Measurements from ENCODE around the gene PSME3IP1. TPM values are rescaled to one million over a fixed set of nuclear protein-coding genes. Genes with fewer than 3 reads are reported as not detected.
"Not testable (repeated sequence)": the region's sequence is repeated elsewhere in the genome, so short reads cannot be mapped to it uniquely, and the experiment has no call there.

PSME3IP1 gene
- total RNA-seq, 2 donors from 2014 or later, result 64.1 to 95.8 TPM

DNA sequence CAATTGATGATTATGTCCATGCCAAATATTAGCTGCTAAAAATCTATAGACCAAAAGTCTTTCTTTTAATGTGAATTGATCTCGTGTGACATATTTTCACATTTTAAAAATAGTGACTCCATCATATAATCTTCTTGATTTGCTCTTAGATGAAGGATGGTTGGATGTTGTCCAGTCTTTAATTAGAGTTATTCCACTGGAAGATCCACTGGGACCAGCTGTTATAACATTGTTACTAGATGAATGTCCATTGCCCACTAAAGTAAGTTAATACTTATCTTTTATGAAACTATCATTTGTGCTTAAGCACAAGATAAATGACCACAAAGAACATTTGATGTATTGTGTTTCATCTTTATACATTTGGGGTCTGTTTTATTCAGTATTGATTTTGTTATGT is 23.1 kb upstream of the PSME3IP1 start:
- Histone ChIP-seq H3K27ac (no peak overlapping the region), H3K27me3 (replicated peaks; ENCODE audit: insufficient read depth) (no peaks in the 10 kb centered on the region), H3K4me3 (no peak overlapping the region), H3K36me3 (peaks cover 0 to 2% of the 10 kb centered on the region in 2 donors), H3K9me3 (no peaks in the 10 kb centered on the region), H3K4me1 (replicated peaks) (no peaks in the 10 kb centered on the region)
- WGBS, result 92% methylated on average over 1 of the region's 1 CpG
- intact Hi-C loops (cut with DNase I), result no loop called here
- TF ChIP-seq, protein P1, sequence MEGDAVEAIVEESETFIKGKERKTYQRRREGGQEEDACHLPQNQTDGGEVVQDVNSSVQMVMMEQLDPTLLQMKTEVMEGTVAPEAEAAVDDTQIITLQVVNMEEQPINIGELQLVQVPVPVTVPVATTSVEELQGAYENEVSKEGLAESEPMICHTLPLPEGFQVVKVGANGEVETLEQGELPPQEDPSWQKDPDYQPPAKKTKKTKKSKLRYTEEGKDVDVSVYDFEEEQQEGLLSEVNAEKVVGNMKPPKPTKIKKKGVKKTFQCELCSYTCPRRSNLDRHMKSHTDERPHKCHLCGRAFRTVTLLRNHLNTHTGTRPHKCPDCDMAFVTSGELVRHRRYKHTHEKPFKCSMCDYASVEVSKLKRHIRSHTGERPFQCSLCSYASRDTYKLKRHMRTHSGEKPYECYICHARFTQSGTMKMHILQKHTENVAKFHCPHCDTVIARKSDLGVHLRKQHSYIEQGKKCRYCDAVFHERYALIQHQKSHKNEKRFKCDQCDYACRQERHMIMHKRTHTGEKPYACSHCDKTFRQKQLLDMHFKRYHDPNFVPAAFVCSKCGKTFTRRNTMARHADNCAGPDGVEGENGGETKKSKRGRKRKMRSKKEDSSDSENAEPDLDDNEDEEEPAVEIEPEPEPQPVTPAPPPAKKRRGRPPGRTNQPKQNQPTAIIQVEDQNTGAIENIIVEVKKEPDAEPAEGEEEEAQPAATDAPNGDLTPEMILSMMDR (IDR thresholded peaks at IDR 0.05), result no peak
- TF ChIP-seq POLR2A (IDR thresholded peaks at IDR 0.05) (no peak), POLR2AphosphoS5 (IDR thresholded peaks at IDR 0.05) (no peak)
- no peak for DNase-seq (ENCODE audit: low spot score)

DNA sequence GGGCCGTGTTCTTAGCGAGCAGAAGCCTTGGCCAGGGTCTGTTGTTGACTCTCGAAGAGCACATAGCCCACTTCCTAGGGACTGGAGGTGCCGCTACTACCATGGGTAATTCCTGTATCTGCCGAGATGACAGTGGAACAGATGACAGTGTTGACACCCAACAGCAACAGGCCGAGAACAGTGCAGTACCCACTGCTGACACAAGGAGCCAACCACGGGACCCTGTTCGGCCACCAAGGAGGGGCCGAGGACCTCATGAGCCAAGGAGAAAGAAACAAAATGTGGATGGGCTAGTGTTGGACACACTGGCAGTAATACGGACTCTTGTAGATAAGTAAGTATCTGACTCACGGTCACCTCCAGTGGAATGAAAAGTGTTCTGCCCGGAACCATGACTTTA is 18.8 kb upstream of the PSME3IP1 start:
- Histone ChIP-seq H3K4me3 (no peak overlapping the region), H3K27me3 (replicated peaks; ENCODE audit: insufficient read depth) (no peaks in the 10 kb centered on the region), H3K27ac (no peak overlapping the region), H3K36me3 (no peaks in the 10 kb centered on the region), H3K9me3 (no peaks in the 10 kb centered on the region), H3K4me1 (replicated peaks) (no peaks in the 10 kb centered on the region)
- 92% methylated on average over 12 of the region's 12 CpGs for WGBS
- TF ChIP-seq POLR2AphosphoS5 (IDR thresholded peaks at IDR 0.05) (no peak), POLR2A (IDR thresholded peaks at IDR 0.05) (no peak)
- TF ChIP-seq, protein P1 (IDR thresholded peaks at IDR 0.05), result no peak
- intact Hi-C loops (cut with DNase I), result no loop called here
- DNase-seq (ENCODE audit: low spot score), result no peak

DNA sequence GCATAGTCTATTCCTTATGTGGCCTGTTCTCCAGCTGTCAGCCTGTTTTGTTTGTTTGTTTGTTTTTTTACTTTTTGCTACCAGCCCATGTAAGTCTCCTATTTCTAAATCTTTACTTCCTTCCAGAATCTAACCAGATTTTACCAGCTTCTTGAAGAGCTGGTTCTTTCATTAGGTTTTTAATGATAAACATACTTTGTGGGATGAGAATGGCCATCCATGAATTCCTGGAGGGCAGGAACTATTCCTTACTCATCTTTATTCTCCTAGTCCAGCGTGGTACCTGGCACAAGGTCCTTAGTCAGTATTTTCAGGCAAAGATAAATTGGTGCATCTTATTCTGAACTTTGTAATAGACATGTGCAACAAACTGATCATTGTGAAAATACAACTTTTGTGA is 17.6 kb upstream of the PSME3IP1 start:
- H3K4me3 ChIP-seq, result no peak overlapping the region
- no peaks in the 10 kb centered on the region for H3K27me3 ChIP-seq (replicated peaks; ENCODE audit: insufficient read depth)
- TF ChIP-seq, protein P1 (IDR thresholded peaks at IDR 0.05), result no peak
- TF ChIP-seq POLR2A (IDR thresholded peaks at IDR 0.05), result no peak
- TF ChIP-seq POLR2AphosphoS5 (IDR thresholded peaks at IDR 0.05), result no peak
- H3K9me3 ChIP-seq, result no peaks in the 10 kb centered on the region
- H3K4me1 ChIP-seq (replicated peaks), result no peaks in the 10 kb centered on the region
- no peaks in the 10 kb centered on the region for H3K36me3 ChIP-seq
- no peak overlapping the region for H3K27ac ChIP-seq
- intact Hi-C loops (cut with DNase I), result no loop called here
- WGBS, result 50% methylated on average over 1 of the region's 1 CpG
- DNase-seq (ENCODE audit: low spot score), result no peak

DNA sequence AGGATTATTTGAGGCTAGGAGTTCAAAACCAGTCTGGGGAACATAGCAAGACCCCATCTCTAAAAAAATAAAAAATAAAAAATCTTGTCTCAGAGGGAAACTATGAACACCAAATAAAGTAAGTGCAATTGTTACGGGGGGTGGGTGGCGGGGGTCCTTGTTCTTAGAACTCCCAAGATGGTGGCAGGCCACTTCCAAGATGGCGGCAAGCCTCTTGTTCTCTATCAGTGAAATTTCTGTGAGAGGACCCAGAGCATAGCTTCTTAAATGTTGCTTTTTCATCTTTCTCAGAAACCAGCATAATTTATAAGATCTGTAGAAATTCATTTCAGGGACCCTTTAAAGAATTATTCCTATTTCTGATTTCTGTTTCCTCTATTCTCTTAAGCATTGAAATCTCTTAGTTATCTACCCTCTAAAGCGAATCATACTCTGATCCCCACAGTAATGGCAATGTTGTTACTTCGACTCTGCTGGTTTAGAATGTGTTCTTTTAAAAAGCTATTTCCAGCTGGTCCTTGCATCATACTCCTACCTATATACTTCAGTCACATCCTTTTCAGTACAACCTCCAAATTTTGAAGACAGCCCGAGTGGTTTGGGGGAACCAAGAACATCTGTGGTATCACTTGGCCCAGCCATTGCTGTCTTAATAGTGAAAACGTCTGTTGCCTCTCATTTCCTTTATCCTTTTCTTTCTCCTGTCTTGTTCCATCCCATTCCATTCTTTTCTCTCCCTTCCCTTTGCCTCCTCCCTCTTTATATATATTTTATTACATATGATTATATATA is 16.5 kb upstream of the PSME3IP1 start:
- Histone ChIP-seq H3K36me3 (no peaks in the 10 kb centered on the region), H3K27me3 (replicated peaks; ENCODE audit: insufficient read depth) (no peaks in the 10 kb centered on the region), H3K27ac (no peak overlapping the region), H3K9me3 (no peaks in the 10 kb centered on the region), H3K4me3 (no peak overlapping the region), H3K4me1 (replicated peaks) (no peaks in the 10 kb centered on the region)
- TF ChIP-seq, protein P1 (IDR thresholded peaks at IDR 0.05), result no peak
- no peak for TF ChIP-seq POLR2AphosphoS5 (IDR thresholded peaks at IDR 0.05)
- TF ChIP-seq POLR2A (IDR thresholded peaks at IDR 0.05), result no peak
- 91% methylated on average over 7 of the region's 7 CpGs for WGBS
- DNase-seq (ENCODE audit: low spot score), result no peak
- intact Hi-C loops (cut with DNase I), result no loop called here

DNA sequence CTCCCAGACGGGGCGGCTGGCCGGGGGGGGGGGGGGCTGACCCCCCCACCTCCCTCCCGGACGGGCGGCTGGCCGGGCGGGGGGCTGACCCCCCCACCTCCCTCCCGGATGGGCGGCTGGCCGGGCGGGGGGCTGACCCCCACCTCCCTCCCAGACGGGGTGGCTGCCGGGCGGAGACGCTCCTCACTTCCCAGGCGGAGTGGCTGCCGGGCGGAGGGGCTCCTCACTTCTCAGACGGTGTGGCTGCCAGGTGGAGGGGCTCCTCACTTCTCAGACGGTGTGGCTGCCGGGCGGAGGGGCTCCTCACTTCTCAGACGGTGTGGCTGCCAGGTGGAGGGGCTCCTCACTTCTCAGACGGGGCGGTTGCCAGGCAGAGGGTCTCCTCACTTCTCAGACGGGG is 15.1 kb upstream of the PSME3IP1 start:
- 94% methylated on average over 20 of the region's 27 CpGs for WGBS
- not testable (repeated sequence) for DNase-seq (ENCODE audit: low spot score)

DNA sequence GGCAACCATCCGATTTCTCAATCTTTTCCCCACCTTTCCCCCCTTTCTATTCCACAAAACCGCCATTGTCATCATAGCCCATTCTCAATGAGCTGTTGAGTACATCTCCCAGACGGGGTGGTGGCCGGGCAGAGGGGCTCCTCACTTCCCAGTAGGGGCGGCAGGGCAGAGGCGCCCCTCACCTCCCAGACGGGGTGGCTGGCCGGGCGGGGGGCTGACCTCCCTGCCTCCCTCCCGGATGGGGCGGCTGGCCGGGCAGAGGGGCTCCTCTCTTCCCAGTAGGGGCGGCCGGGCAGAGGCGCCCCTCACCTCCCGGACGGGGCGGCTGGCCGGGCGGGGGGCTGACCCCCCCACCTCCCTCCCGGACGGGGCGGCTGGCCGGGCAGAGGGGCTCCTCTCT is 14.5 kb upstream of the PSME3IP1 start:
- H3K9me3 ChIP-seq; H3K27ac ChIP-seq; H3K36me3 ChIP-seq; H3K4me1 ChIP-seq (replicated peaks); intact Hi-C loops (cut with DNase I); DNase-seq (ENCODE audit: low spot score); H3K4me3 ChIP-seq; H3K27me3 ChIP-seq (replicated peaks; ENCODE audit: insufficient read depth): not testable (repeated sequence)
- 95% methylated on average over 11 of the region's 24 CpGs for WGBS

More for the DNA sequence above, 15.1 kb upstream of the PSME3IP1 start:
- H3K27me3 ChIP-seq (replicated peaks; ENCODE audit: insufficient read depth); intact Hi-C loops (cut with DNase I); H3K4me1 ChIP-seq (replicated peaks); H3K36me3 ChIP-seq; H3K27ac ChIP-seq; H3K4me3 ChIP-seq; H3K9me3 ChIP-seq: not testable (repeated sequence)
